Transverse colon (tissue), 4 donors: ENCODE data around the gene GAB3.

Experiments used
- CTCF ChIP-seq, 5 experiments: fragments of 200-600 bp in 3 of 5; fragments of 450-650 bp in 2 of 5; sonication (generic) in 3 of 5; IDR thresholded peaks; 1 replicate in 2 of 5; 2 replicates in 3 of 5; pipeline ENCODE4 v1.5.1; 2016 to 2017; ENCODE audit warnings: antibody characterized with exemption in 5 of 5, inconsistent platforms in 3 of 5, mild to moderate bottlenecking in 2 of 5, moderate library complexity in 1 of 5
- EP300 ChIP-seq: sonication (generic); formaldehyde crosslinking; IDR thresholded peaks from one replicate; pipeline ENCODE4 v1.6.1; 2017; ENCODE audit warnings: antibody characterized with exemption, low read depth
- POLR2A ChIP-seq: fragments of 450-650 bp; IDR thresholded peaks from one replicate; pipeline ENCODE4 v1.6.1; 2016; ENCODE audit warnings: antibody characterized with exemption, mild to moderate bottlenecking, moderate library complexity
- POLR2AphosphoS5 ChIP-seq, 3 donors: sonication (generic); formaldehyde crosslinking; IDR thresholded peaks; one replicate each; pipeline ENCODE4 v1.6.1; 2016; ENCODE audit warnings: antibody characterized with exemption in 3 of 3

GRCh38 chrX:154695911-154696675 is 54.8 kb downstream of the GAB3 start:
- no peak for TF ChIP-seq CTCF (IDR thresholded peaks at IDR 0.05)
- TF ChIP-seq POLR2A = no peak
- no peak for TF ChIP-seq POLR2AphosphoS5 (IDR thresholded peaks at IDR 0.05)
- TF ChIP-seq EP300 = no peak
